CD4-positive, alpha-beta T cell treated with Interleukin-17A for 1 hour (primary cell): ENCODE results near the gene CHMP5.

Experiments used
- DNase-seq: peaks from one replicate; pipeline ENCODE4 v3.0.0-alpha.2; 2020

Gene CHMP5

DNA sequence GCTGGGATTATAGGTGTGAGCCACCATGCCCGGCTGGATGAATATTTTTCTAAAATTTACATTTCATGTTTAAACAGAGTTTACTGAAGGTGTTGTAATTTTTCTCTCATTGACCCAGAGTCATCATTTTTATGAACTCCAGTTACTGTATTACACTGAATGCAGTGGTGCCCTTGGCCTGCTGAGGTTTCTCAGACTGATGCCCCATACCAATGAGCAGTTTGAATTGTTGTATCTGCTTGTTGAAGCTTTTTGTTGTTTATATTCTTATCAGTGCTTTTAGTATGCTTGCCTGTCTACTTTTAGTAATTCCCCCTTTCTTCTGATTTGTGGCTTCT is 55.4 kb downstream of the CHMP5 start:
- DNase-seq, result no peak

DNA sequence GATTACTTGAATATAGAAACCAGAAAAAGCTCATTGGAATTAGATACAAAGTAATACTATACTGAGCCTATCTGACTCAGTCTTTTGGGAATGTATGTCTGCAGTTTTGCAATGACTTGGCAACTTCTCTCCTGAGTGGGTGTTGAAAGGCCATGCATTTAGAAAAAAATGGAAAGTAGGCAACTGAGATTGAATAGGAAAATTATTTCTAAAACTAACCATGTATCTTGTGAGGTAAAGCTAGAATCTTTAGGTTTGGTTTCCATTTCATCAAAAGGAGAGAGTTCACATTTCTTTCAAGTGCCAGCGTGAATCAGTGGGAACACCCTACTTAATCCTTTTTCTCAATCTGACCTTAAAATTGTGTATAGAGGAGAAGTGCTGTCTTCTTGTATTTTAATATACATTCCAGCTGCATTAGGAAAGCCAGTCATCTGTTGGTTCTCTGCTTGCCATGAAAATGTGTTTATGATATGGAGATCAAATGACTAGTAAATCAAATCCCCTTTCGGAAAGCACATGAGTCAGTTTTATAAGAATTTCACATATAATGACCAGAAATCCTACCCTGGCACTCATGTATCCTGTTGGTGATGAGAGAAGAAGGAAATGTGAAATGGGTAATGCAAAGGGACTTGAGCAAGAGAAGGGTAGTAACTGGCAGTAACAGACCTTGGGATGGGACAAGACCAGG is 55.9 kb downstream of the CHMP5 start:
- DNase-seq, result no peak

DNA sequence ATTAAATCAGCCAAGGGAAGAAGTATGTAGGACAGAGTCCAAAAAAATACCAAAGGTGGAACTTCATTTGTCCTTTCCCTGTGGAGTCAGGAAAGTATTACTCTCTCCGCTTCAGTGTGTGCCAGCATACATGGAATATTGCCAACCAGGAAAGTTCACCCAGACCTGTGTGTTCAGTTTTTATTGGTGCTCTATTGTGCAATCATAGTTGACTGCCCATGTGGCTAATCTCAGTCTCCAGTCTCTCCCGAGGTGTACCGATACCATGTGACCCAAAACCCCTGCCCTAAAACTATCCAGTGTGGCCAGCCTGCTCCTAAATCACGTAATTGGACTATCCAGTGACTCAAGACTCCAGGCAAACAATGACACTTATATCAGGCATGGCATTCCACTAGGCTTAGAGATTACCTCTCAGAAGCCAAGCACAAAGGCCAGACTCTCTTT is 64.3 kb downstream of the CHMP5 start:
- DNase-seq, result no peak

DNA sequence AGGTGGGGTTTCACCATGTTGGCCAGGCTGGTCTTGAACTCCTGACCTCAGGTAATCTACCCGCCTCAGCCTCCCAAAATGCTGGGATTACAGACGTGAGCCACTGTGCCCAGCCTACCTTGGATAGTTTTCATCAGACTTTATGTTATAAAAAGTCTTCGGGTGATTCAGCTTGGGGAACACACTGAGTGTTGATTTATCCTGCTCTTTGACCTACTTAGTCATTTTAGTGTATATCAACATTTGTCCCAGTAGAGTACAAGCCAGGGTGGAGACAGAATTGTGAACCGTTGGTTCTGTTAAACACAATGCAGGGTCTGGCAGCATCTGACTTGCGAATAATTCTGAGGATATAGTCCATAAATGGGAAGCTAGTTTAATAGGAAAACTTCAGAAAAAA is 65.1 kb downstream of the CHMP5 start:
- DNase-seq, result no peak

DNA sequence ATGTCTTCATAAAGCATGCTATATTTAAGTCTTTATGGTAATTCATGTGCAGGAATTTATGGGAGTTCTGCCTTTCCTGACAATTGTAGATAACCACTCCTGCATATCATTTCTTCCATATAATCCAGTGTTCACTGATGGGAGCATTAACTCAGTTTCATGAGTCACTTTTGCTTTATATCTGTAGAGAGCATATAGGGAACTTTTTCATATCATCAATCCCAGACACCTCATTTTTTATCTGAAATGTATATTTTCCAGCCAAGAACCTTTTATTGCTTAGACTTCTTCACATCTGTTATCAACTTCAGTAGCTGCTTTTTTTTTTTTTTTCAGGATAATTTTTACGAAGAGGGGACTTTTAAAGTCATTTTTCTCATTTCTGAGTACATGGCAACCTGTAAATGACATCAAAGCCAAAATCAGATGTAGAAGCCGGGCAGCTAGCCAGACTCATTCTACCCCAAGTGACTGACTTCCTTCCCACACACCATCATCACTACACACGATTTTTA is 66.6 kb downstream of the CHMP5 start:
- DNase-seq, result no peak
